Testis (tissue), 2 donors: ENCODE data around the gene NUCB1.

Experiments used
- CTCF ChIP-seq, 3 experiments: fragments of 450-650 bp in 2 of 3; fragments of 200-600 bp in 1 of 3; sonication (generic) in 1 of 3; IDR thresholded peaks; one replicate each; pipeline ENCODE4 v1.5.1; 2016 to 2019; ENCODE audit warnings: antibody characterized with exemption in 3 of 3, mild to moderate bottlenecking in 2 of 3, moderate library complexity in 1 of 3
- POLR2A ChIP-seq: fragments of 450-650 bp; IDR thresholded peaks from one replicate; pipeline ENCODE4 v1.6.1; 2017; ENCODE audit warnings: antibody characterized with exemption, mild to moderate bottlenecking, moderate library complexity

GRCh38 chr19:48918071-48918470 lies 18.0 kb downstream of the NUCB1 start:
- no peak for TF ChIP-seq CTCF (IDR thresholded peaks at IDR 0.05)
- TF ChIP-seq POLR2A, result no peak
